Vagina (tissue), 2 donors: ENCODE data around the gene LDLRAD4.

Experiments
- CTCF ChIP-seq, 3 experiments: fragments of 450-650 bp in 2 of 3; fragments of 200-600 bp in 1 of 3; sonication (generic) in 1 of 3; IDR thresholded peaks; one replicate each; pipeline ENCODE4 v1.5.1; 2017 to 2019; ENCODE audit warnings: antibody characterized with exemption in 3 of 3, mild to moderate bottlenecking in 2 of 3, moderate library complexity in 2 of 3
- POLR2AphosphoS5 ChIP-seq, 2 donors: sonication (generic); formaldehyde crosslinking; IDR thresholded peaks; one replicate each; pipeline ENCODE4 v1.9.0; 2017; ENCODE audit warnings: antibody characterized with exemption in 2 of 2, mild to moderate bottlenecking in 2 of 2, low read depth in 1 of 2; ENCODE audit not compliant: insufficient read depth in 1 of 2

- TF ChIP-seq CTCF (IDR thresholded peaks at IDR 0.05), result no peak
- no peak for TF ChIP-seq POLR2AphosphoS5 (IDR thresholded peaks at IDR 0.05; ENCODE audit: insufficient read depth in 1 of 2, low read depth in 1 of 2)
These were observed 4.0 kb upstream of the LDLRAD4 start for GRCh38 chr18:13214609-13215008.
